NCI-H1436 (cell line): ENCODE measurements around the gene C1orf105.
"Not testable (repeated sequence)": the region's sequence is repeated elsewhere in the genome, so short reads cannot be mapped to it uniquely, and the experiment has no call there.

ENCODE experiments used
- DNase-seq: peaks from one replicate; lab custom pipeline; 2025; lab: John Stamatoyannopoulos, UW

Gene C1orf105, protein sequence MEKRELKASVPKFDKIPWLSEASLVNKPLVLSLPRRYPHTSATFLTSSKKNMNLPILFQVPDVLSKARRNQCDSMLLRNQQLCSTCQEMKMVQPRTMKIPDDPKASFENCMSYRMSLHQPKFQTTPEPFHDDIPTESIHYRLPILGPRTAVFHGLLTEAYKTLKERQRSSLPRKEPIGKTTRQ

DNA sequence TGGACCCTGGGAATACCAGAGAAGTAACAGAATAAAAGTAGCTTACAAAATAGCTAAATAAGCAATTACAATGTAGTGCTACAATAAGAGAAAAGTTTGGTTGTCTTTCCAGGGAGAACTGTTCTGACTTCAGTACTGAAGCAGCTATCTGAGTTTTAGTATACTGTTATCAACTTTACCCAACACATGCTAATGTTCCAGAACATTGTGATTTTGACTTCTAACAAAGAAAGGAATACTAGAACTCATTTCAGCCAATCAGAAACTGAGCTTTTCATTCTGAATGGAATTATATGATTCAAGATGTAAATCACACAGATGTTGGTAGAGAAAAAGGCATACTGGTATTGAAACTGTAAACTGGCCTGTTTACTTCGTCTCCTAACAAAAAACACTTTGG is at the start of gene C1orf105:
Gene C1orf105, plus strand, starts transcription at position 301 of the 400 bp plus-strand sequence. CDS start 201 bp downstream, outside the sequence.
- no peak for DNase-seq

DNA sequence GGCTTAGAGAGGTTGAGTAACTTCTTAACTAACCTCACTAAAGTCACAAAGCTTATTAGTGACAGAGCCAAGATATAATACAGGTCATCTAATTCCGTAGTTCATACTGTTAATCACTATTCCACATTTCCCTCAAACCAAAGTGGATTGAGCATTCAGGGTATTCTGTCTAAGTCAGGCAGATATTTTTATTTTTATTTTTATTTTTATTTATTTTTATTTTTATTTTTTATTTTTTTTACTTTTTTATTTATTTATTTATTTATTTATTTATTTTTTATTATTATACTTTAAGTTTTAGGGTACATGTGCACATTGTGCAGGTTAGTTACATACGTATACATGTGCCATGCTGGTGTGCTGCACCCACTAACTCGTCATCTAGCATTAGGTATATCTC is 48.8 kb upstream of the C1orf105 start:
- DNase-seq, result not testable (repeated sequence)

DNA sequence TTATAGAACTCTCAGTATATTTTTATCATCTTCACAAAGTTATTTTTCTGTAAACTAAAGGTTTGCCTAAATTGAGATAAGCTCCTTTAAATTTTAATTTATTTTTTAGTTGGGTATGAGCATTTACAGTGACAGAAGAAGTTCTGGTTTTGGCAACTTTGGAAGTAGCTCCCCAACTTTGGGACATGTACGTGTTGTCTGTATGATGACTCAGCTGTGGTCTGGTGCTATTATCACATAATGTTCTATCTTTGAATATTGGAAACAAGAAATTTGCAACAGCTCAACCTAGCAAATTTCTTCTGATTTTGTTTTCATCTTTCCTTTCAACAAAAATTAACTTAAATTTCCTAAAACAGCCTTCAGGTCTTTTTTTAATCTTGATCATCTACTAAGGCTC is 46.6 kb upstream of the C1orf105 start:
- no peak for DNase-seq

DNA sequence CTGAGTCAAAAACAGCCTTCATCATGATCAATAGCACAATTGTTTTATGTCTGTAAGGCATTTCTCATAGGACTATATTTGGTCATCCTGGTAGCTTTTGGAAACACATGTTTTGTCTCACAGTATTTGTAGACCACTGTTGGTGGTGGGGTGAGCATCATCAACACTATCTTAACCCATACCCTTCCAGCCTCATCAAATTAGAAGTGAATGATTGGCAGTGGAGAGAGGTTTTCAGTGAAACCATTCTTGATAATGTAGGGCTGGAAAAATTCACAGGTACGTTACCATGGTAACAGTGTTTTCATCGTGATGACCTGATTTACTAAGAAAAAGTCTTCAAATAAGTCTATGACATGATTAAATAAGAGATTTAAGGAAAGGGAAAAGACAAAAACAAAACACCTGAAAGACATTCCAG is 45.3 kb upstream of the C1orf105 start:
- no peak for DNase-seq

DNA sequence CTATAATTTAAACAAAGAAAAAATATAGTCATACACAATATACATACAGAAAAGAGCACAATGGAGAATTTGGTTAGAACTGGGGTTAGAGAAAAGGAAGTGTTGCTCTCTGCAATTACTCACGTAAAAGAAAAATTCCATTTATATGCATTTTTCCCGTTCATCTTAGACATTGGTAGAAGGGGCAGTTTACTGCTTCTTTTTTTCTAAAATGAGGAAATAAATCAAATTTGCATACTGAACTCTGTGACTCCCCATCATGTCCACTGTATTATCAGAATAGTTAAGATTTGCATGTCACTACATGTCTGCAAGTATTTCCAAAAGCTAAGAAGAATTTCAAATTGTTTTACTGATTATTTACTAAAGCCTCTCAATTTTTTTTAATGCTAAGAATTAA is 44.1 kb upstream of the C1orf105 start:
- no peak for DNase-seq

DNA sequence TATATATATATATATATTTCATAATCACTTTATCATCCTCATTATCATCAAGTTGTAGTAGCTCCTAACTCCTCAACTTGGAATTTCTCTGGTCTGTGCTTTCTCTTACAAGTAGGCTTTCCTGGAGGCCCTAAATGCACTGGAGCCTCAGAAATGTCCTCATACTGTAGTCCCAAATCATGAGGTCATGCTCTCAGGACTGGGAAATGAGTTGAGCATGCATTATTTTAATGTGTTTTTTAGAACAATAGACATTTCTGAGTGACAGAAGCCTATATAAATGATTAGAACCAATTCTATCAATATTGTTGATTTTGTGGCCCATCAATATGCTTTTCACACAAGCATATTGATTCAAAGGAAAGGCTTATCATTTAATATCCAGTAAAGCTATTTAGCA is 42.9 kb upstream of the C1orf105 start:
- no peak for DNase-seq

DNA sequence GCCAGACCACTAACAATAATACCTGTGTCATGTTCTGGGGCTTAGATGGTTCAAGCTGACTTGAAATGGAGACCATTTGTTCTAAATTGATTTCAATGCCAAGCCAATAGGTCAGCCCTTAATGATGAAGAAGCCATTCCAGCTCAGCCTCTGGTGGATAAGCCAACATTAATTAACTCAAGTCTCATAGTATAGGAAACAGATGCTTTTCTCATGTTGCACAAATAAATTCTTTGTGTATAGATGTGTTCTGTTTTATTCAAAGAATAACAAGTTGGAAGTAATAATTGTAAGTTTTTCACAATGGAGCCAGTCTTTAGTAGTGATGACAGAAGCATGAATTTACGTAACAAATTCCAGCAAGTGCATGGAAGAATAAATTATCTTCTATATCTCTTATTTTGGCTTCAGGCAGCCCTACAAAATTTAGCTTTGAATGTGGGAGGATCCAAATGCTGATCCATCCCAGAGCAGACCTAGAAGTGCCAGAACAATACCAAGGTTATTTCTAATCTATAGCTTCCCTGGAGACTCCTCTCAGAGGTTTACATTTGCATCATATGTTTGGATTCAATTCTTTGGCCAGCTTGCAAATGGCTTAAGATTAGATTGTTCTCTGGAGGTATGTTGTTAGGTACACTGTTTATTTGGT is 42.2 kb upstream of the C1orf105 start:
- DNase-seq, result no peak

DNA sequence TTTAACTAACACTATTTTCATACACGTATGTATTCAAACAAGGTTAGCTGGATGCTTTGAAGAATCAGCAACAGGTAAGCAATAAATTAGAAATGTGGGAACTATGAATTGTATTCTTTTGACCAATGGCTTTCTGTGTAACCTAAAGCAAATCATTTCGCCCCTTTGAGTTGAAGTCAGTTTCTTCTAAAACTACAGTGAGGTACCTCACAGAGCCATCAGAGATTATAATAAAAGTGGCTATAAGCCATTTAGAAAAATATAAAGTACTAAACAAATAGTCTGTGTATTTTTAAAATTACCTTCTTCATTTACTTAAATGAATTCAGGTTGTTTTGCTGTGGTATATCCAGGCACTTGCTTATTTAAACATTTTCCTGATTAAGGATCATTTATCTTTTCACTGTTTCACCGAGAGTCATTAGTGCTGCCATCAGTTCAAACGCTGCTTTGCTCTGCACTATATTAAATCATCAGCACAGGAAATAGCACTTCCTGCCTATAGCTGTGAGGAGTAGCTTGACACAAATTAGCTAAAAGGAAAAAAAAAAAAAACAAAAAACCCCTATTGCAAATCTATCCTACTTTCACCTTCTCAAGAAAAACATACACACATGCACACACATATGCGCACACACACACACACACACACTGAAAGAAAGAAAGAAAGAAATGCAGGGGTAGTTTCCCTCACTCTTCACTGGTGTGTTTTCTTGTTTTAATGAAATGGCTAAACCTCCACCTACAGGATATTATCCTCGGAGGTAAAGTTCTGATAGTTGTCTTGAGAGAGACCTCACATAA is 39.8 kb upstream of the C1orf105 start:
- DNase-seq, result no peak

DNA sequence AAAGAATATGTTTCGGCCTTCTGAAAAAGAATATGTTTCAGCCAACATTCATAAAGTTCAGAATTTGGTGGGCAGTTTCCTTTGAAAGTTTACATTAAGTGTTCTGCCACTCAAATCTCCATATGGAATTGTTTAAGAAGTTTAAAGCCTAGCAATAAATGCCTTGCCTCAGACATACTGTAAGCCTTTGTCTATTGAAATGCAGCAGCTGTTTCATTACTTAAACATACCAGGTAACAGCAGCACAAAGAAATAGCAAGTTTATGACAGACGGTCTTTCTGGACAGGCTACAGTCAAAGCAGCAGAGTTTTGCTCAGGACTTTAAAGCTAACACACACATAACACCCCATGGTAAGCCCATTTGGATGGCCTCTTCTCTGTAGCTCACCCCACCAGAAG is 38.5 kb upstream of the C1orf105 start:
- DNase-seq, result no peak

DNA sequence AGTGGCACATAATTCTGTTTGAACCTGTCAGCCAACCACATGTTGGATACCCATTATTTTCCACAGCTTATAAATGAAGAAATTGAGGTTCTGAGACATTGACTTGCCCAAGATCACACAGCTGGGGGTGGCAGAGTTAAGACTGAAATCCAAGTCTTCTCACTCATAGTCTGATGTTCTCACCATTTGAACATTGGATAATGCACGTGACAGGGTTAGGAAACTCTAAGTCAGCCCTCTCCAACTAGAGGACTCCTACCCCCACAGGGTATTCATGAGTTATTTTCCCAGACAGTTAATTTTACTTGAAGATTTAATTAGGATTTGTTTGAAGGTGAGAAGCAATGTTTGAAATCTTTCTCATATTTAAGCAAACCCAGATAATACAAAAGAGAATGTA is 38.1 kb upstream of the C1orf105 start:
- no peak for DNase-seq

DNA sequence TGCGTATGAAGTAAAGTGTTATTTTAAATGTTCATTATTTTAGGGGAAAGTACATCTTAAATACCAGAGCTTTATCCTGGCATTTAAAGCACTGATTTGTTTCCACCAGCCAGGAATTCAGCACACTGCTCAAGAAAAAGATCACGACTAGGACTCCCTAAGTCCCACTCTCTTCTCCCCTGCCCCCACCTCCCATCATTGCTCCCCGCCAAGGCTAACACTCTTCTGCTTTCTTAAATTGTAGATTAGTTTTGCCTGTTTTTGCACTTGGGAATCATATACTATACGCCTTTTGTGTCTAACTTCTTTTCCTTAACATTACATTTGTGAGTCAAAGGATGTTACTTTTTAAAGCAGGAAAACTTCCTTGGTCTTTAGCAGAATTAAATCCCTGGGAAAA is 37.5 kb upstream of the C1orf105 start:
- no peak for DNase-seq

DNA sequence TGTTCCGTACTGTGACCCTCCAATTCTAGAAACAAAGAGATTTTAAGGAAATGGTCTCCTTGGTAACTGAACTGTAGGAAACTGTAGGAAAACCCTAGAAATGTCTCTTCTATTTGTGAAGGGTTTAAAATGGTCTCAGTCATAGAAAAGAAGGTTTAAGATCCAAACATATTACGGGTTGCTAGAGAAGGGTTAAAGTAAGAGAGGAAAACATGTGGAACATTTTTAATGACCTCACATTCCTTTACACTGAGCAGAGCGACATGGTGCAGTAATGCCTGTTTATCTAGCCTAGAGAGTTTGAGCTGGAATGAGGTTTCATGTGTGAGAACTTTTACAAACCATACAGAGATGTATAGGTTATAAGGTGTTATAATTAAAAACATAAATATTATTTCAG is 36.9 kb upstream of the C1orf105 start:
- no peak for DNase-seq

DNA sequence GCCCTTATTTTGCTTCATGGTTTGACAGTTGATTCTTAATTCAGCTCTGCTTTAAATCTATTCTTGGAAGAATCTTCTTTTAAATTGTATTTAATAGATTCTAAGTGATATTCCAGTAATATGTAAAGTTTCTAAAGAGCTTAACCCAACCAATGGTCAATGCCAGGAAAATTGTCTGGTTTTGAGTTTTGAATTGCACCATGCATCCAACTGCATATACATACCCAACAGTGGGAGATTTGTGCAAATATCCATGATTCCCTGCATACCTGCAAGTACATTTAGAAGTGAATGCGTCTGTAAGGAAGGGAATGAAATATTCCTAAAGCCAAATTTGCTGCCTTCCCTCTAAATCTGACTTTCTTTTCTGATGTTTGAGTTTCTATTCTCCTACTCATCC is 35.8 kb upstream of the C1orf105 start:
- DNase-seq, result no peak

DNA sequence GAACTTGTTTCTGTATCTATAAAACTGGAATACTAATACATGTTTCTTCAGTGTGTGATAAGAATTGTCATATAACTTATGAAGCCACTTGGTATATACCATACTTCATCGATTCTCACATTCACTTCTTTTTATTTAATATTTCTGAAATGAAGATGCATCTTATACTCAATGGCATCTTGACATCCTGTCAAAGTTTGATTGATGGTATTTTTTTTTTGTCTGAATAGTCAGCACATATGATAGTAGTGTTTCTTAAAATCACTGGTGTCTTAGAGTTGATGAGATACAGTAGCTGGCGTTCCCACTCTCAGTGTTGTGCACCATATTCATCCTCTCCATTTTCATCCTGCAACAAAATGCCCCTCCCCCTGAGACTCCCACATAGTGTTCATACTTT is 34.4 kb upstream of the C1orf105 start:
- no peak for DNase-seq

DNA sequence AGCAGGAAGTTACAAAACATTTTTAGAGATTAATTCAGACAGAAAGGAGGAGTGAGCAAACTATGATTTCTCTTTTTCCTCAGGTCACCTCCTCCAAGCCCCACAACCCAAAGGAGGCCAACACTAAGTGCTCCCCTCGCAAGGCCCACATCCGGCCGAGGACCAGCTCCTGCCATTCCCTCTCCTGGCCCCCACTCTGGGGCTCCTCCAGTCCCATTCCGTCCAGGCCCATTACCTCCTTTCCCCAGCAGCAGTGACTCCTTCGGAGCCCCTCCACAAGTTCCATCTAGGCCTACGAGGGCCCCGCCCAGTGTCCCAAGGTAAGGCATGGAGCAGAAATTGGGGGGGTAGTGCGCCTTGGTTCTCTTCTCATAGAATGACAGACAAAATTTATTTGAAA is 32.0 kb upstream of the C1orf105 start:
- no peak for DNase-seq

DNA sequence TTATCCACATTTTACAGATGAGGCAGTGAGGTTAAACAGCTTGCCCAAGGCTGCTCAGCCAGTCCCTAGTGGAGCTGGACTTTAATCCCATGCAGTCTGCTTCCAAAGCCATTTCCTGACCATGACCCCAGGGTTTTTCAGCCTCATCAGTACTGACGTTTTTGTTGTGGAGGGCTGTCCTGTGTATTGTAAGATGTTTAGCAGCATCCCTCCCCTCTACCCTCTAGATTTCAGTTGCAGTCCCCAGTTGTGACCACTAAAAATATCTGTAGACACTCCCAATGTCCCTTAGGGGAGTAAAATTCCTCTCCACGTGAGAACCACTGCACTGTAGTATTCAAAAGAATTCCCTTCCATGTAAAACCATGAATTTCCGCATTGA is 30.2 kb upstream of the C1orf105 start:
- DNase-seq, result no peak

DNA sequence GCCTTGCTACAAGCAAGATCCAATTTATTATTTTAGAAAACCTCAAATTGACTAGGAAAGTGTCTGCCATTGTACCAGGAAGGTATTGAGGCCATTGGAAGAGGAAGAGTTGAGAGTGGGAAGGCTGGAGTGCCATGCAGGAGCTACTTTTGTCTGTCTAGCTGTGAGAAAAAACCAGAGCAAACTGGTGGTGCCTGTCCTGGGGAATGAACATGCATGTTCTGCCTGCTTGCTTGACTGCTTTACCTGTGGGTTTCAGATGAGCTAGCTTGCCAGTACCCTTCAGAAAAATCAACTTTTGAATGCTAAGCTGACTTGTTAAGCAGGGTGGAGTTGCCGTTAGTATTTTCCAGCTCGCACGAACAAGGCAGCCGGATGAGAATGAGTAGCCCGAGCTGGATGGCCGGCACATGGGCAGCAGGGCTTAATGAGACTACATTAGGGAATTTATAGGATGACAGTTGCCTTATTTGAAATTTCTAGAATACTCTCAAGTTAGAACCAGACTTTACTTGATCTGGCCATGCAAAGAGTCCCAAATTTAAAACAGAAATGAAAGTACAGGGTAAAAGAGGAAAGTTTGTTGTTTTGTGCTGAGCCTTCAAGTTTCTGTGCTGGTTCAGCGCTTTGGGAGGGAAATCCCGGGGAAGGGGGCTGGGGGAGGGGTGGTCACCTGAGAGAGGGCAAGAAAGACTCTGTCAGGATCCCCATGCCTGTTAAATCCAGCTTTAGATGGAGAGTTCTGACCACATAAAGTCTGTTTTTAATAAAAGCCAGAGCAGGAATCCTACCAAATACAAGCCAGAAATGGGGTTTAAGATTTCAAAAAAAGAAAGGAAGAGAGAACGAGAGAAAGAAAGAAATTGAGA is 29.6 kb upstream of the C1orf105 start:
- no peak for DNase-seq

DNA sequence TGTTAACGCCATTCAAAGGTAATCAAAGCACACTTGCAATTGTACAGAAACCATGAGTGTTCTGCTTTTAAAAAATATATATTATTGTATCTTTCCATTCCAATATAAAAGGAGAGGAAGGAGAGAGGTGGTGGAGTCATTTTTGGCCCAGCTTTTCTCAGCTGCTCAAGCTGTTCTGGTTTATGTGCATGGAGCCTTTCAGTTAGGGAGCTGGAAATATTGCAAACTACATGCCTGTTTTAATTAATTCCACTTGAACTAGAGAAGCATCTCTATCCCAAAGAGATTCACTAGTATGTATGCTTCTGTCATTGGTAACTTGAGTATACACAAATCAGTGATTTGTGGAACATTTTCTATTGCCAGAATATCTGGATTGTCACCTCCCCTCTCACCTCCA is 28.5 kb upstream of the C1orf105 start:
- DNase-seq, result no peak

DNA sequence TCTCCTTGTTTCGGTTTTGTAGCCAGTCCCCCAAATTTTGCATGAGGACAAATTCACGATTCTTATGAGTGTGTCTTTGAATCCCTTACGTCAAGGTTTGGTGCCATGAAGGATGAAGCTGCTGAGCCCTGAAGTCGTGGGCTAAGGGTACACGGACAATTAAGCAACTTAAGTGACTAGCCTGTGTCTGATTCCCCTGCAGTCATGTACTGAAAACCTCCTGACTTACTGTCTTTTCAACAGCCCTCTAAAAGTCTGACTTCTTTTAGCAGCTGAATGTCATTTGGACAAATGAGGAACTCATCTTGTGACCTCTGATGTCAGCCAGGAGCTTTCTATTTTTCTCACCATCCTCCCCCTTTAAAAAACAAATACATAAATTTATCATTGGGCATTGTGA is 27.1 kb upstream of the C1orf105 start:
- DNase-seq, result no peak

DNA sequence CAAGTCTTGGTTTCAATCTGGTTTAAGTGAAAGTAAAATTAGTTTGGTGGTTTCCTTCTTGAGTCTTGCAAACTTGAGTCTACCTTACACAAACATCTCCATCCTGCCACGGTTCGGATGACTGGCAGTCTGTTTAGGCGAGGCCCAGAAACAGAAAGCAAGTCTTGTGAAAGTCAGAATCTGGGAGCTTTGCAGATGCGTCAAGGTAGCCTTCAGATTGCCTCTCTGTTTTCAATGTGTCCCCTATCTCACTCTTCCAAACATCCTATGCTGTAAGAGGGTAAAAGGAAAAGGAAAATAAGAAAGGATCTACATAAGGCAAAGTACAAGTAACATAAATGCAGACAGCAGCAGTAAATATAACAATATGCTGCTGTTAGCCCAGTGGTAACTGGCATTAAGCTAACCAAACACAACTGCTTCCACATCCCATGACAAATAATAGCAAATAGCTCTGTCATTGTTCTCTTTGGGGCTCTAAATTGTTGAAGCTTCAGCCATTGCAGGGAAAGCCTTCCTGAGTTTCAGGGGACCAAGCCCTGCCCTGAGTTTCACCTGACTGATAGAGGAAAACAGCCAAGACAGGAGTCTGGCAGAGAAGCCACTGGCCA is 26.2 kb upstream of the C1orf105 start:
- no peak for DNase-seq

DNA sequence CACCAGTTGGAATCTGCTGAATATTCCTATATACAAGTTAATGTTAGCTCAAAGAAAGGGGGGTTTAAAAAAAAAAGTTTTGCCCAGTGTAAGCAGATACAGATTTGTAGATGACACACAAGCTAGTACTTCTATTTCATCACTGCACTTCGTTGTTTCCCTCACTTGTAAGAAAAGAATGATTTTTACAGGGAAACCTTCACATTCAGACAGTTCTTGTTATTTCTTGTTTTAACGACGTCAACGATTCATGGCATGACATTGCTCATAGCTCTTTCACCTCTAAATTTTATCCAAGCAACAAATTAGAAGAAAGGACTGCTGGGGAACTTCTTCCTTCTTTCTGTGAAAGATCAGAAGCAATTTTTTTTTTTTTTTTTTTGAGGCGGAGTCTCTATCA is 25.7 kb upstream of the C1orf105 start:
- DNase-seq, result no peak

DNA sequence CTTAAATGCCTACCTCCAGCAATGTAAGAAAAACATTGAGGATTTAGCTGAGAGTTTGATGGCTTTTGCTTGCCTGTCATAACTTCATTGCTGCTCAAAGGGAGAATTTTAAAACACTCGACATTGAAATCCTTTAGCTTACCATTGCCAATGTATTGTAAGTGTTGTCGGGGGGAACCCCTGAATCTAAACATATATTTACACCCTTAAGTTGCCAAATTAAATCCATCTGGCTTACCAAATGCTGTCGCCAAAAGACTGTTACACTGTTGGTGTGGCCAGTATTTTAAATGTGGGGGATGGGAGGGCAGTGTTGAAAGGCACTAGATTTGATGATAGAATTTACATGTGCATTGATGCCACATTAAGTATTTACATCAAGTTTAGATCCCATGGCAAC is 24.9 kb upstream of the C1orf105 start:
- no peak for DNase-seq
